DMS53 treated with DMSO at 0.1 percent for 48 hours (cell line): ENCODE results near the gene TMEM222.
"Not testable (repeated sequence)": the region's sequence is repeated elsewhere in the genome, so short reads cannot be mapped to it uniquely, and the experiment has no call there.

Source experiments
- DNase-seq: peaks from one replicate; lab custom pipeline; 2025; ENCODE audit not compliant: unreplicated experiment; lab: John Stamatoyannopoulos, UW

TMEM222 gene

DNA sequence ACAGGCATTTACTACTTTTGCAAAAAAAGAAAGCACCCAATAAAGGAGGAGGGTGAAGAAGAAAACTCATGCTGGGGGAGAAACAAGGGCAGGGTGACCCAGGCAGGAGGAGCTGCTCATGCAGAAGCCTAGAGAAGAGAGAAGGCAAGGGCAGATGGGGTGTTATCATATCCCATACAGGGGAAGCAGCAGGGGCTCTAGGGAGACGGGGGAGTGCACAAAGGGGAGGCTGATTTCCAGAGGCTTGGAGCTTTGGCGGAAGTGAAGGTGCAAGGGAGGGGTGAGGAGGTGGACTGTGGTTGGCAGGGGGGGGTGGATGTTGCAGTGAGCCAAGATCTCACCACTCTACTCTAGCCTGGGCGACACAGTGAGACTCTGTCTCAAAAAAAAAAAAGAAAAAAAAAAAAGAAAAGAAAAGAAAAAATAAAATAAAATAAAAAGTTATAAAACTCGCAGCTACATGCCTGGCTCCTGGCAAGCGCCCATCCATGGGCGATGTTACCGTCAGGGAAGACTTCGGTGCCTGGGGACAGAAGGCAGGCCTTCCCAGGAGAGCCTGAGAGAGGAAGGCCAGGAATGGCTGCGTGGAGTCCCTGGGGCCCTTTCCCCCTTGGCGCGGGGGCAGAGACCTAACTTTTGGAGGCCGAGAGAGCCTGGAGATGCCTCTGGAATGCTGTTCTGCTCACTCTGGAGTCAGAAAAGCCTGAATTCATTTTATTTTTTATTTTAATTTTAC, 56.0 kb downstream of the TMEM222 start:
- DNase-seq = no peak

- DNase-seq = no peak
Measured at GRCh38 chr1:27379564-27380122, 57.7 kb downstream of the TMEM222 start.

DNA sequence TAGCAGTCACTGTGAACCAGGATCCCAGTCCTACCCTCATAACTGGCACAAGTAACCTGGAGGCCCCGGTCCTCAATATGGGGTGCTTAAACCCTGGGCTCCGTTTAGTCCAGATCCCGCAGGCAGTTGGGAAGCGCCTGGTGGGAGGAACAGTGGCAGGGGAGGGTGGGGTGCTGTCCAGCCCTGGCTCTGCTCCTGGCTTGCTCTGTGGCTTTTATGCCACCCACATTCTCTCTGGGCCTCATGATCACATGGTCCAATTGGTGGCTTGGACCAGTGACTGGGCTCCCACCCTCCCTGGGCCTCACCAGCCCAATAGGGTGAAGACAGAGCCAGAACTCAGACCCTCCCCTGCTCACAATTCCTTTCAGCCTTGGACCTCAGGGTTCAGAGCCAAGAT, 58.3 kb downstream of the TMEM222 start:
- no peak for DNase-seq

- no peak for DNase-seq
Measured at GRCh38 chr1:27380766-27381733, 59.1 kb downstream of the TMEM222 start.

DNA sequence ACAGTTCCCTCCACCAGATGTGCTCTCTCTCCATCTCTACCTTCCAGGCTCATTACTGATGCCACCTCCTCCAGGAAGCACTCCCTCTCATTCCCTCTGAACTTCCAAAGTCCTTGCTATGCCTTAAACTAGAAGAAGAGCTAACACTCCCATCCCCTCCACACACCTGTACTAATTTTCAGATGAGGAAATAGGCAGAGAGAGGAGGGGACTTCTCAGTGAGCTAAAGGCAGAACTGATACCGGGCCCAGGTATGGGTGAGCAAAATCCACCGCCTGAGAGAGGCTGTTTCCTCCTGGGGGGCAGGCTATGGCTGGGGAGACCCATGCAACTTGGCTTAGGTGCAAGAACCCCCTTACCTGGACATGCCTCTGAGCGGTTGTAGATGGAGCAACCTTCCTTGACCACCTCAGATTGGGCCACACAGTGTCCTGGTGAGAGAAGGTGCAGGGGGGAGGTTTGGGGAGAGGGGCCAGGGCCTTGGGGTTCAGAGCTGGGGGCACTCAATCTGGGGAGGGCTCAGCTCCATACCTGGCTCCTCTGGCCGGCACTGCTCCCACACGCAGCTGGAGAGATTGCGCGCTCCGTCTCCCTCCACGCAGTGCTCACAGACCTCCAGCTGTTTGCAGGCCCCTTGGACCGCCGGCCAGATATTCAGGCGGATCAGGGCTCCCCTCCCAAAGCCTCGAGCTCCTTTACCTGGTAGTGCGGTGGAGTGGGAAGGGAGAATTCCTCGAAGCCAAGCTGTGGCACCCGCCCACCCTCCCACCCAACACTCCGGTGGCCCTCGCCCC, 60.2 kb downstream of the TMEM222 start:
- no peak for DNase-seq

GRCh38 chr1:27383039-27383605, 61.2 kb downstream of the TMEM222 start, which contains the start of gene CD164L2:
CD164L2 (minus strand) TSS chr1:27383333; CDS start chr1:27383239, 94 bp downstream.
- DNase-seq = no peak

- no peak for DNase-seq
Measured at GRCh38 chr1:27383661-27384060, 61.7 kb downstream of the TMEM222 start.

DNA sequence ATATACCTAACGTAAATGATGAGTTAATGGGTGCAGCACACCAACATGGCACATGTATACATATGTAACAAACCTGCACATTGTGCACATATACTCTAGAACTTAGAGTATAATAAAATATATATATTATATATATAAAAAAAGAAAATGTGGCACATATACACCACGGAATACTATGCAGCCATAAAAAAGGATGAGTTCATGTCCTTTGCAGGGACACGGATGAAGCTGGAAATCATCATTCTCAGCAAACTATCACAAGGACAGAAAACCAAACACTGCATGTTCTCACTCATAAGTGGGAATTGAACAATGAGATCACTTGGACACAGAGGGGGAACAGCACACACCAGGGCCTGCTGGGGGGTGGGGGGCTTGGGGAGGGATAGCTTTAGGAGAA, 62.8 kb downstream of the TMEM222 start:
- DNase-seq = not testable (repeated sequence)
